GM23338 (cell line): ENCODE results near the gene NIT2. TPM values are rescaled to one million over a fixed set of nuclear protein-coding genes. Genes with fewer than 3 reads are reported as not detected.

Source experiments
- ATAC-seq: fragments of 200-7000 bp; cut with Tn5 transposase; 3 replicates; pipeline ENCODE4 v1.9.1; 2020
- DNase-seq: peaks from one replicate; pipeline ENCODE4 v3.0.0-alpha.2; 2015; ENCODE audit warnings: low spot score
- H2AFZ ChIP-seq: fragments of 200-600 bp; sonication (generic); 2 replicates; pipeline ENCODE4 v1.8.0; 2016; ENCODE audit warnings: antibody characterized with exemption, mild to moderate bottlenecking, moderate library complexity
- H3F3A ChIP-seq: fragments of 200-600 bp; sonication (generic); replicated peaks from 2 replicates; pipeline ENCODE4 v1.8.0; 2017; ENCODE audit warnings: antibody characterized with exemption, mixed run types, low read depth
- H3K27ac ChIP-seq: fragments of 200-600 bp; sonication (generic); 2 replicates; pipeline ENCODE4 v1.6.1; 2016; ENCODE audit warnings: low read depth
- H3K27me3 ChIP-seq: fragments of 200-600 bp; sonication (generic); 2 replicates; pipeline ENCODE4 v1.8.0; 2016; ENCODE audit warnings: mild to moderate bottlenecking, mixed run types, moderate library complexity; ENCODE audit not compliant: insufficient read depth
- H3K36me3 ChIP-seq: fragments of 200-600 bp; sonication (generic); 2 replicates; pipeline ENCODE4 v1.8.0; 2016; ENCODE audit warnings: mild to moderate bottlenecking; ENCODE audit not compliant: insufficient read depth
- H3K4me1 ChIP-seq: fragments of 200-600 bp; sonication (generic); 2 replicates; pipeline ENCODE4 v1.8.0; 2016; ENCODE audit warnings: mild to moderate bottlenecking, moderate library complexity; ENCODE audit not compliant: insufficient read depth
- H3K4me2 ChIP-seq: fragments of 200-600 bp; sonication (generic); 2 replicates; pipeline ENCODE4 v1.7.1; 2017; ENCODE audit warnings: mixed run types
- H3K4me3 ChIP-seq: fragments of 200-600 bp; sonication (generic); 2 replicates; pipeline ENCODE4 v1.6.1; 2016; ENCODE audit warnings: mixed run types
- H3K79me2 ChIP-seq: fragments of 200-600 bp; sonication (generic); replicated peaks from 2 replicates; pipeline ENCODE4 v1.8.0; 2017; ENCODE audit warnings: mild to moderate bottlenecking; ENCODE audit not compliant: insufficient read depth
- H3K9me2 ChIP-seq: fragments of 200-600 bp; sonication (generic); 2 replicates; pipeline ENCODE4 v1.8.0; 2017; ENCODE audit not compliant: insufficient read depth
- H4K20me1 ChIP-seq: fragments of 200-600 bp; sonication (generic); replicated peaks from 2 replicates; pipeline ENCODE4 v1.8.0; 2017; ENCODE audit warnings: mild to moderate bottlenecking; ENCODE audit not compliant: insufficient read depth
- H3K27ac Mint-ChIP-seq: 2 replicates; pipeline ENCODE4 v1.8.0; 2020; ENCODE audit warnings: inconsistent platforms, mild to moderate bottlenecking, moderate library complexity, mixed read lengths
- H3K27me3 Mint-ChIP-seq: 3 replicates; pipeline ENCODE4 v1.8.0; 2022; ENCODE audit warnings: low read depth, mild to moderate bottlenecking, moderate library complexity, mixed read lengths, inconsistent platforms; ENCODE audit not compliant: insufficient read depth, poor library complexity
- H3K36me3 Mint-ChIP-seq: 3 replicates; pipeline ENCODE4 v1.8.0; 2021; ENCODE audit warnings: low read depth, mild to moderate bottlenecking, inconsistent platforms, moderate library complexity, mixed read lengths
- H3K4me1 Mint-ChIP-seq: 3 replicates; pipeline ENCODE4 v1.8.0; 2020; ENCODE audit warnings: mild to moderate bottlenecking, inconsistent platforms, mixed read lengths
- H3K4me3 Mint-ChIP-seq: 3 replicates; pipeline ENCODE4 v1.8.0; 2021; ENCODE audit warnings: moderate library complexity, mild to moderate bottlenecking, inconsistent platforms, mixed read lengths
- H3K9me3 Mint-ChIP-seq: 3 replicates; pipeline ENCODE4 v1.8.0; 2020; ENCODE audit warnings: moderate library complexity, mild to moderate bottlenecking, inconsistent platforms, mixed read lengths
- ETS1 ChIP-seq: IDR thresholded peaks from 2 replicates; pipeline ENCODE4 v1.6.1; 2016; ENCODE audit warnings: antibody characterized with exemption
- EZH2 ChIP-seq: fragments of 200-600 bp; sonication (generic); IDR thresholded peaks from one replicate; pipeline ENCODE4 v1.8.0; 2017; ENCODE audit warnings: antibody characterized with exemption, mild to moderate bottlenecking, low read depth; ENCODE audit not compliant: unreplicated experiment
- JUNB ChIP-seq: IDR thresholded peaks from one replicate; pipeline ENCODE4 v1.6.1; 2016; ENCODE audit warnings: antibody characterized with exemption; ENCODE audit not compliant: unreplicated experiment
- NANOG ChIP-seq: IDR thresholded peaks from 2 replicates; pipeline ENCODE4 v1.6.1; 2016; ENCODE audit warnings: antibody characterized with exemption, borderline replicate concordance
- REST ChIP-seq: IDR thresholded peaks from one replicate; pipeline ENCODE4 v1.6.1; 2018; ENCODE audit warnings: antibody characterized with exemption; ENCODE audit not compliant: unreplicated experiment
- ZNF114 ChIP-seq: fragments of 250-450 bp; sonication (Bioruptor Pico); IDR thresholded peaks from 2 replicates; pipeline ENCODE4 v1.5.0; 2020; ENCODE audit warnings: mild to moderate bottlenecking, moderate library complexity
- polyA plus RNA-seq: library from polyadenylated mRNA; unstranded; fragments of >200 nt; fragmentation: Nextera tagmentation; extraction: Ambion mirVana; gene quantifications from 2 replicates; pipeline ENCODE4 v1.2.1, GENCODE V29; 2016
- total RNA-seq: library from RNA; depleted of rRNA; stranded (reverse); fragments of >200 nt; shearing (Covaris generic); gene quantifications from 2 replicates; pipeline ENCODE4 v1.2.3, GENCODE V29; 2014

Gene NIT2
- total and polyA plus RNA-seq, 2 experiments from 2014 or later: 19.2 to 53.7 TPM

GRCh38 chr3:100297784-100298183 is 36.8 kb upstream of the NIT2 start (continued):
- TF ChIP-seq REST: no peak
- TF ChIP-seq ETS1: no peak
- no peak for TF ChIP-seq JUNB

GRCh38 chr3:100299016-100299415 is 35.5 kb upstream of the NIT2 start:
- ATAC-seq (no peak), DNase-seq (no peak)
- no peak overlapping the region for H3K27ac ChIP-seq
- no peak overlapping the region for H3K4me3 ChIP-seq
- H3K27me3 ChIP-seq: no peaks in the 10 kb centered on the region
- no peaks in the 10 kb centered on the region for H4K20me1 ChIP-seq
- H3K36me3 ChIP-seq: 0 out of 2 replicates have a peak, but pooled peaks cover 10% of the 10 kb centered on the region
- Mint-ChIP-seq H3K4me1 (no peaks in the 10 kb centered on the region), H3K4me3 (no peak overlapping the region), H3K36me3 (peaks cover 13% of the 10 kb centered on the region; the same call in 2 of the 3 replicates), H3K27me3 (peaks cover 2% of the 10 kb centered on the region), H3K27ac (no peak overlapping the region), H3K9me3 (no peaks in the 10 kb centered on the region; the same call in 2 of the 3 replicates)
- TF ChIP-seq ZNF114 (CRISPR knock-in tag): no peak
- no peaks in the 10 kb centered on the region for H3K9me2 ChIP-seq
- no peaks in the 10 kb centered on the region for H3F3A ChIP-seq
- no peaks in the 10 kb centered on the region for H3K4me1 ChIP-seq
- no peaks in the 10 kb centered on the region for H3K79me2 ChIP-seq
- H3K4me2 ChIP-seq: no peak overlapping the region
- H2AFZ ChIP-seq: no peak overlapping the region

GRCh38 chr3:100306695-100307094 is 27.9 kb upstream of the NIT2 start:
- no peak overlapping the region for H3K27ac ChIP-seq
- no peak overlapping the region for H3K4me3 ChIP-seq
- no peak overlapping the region for H3K4me2 ChIP-seq
- TF ChIP-seq NANOG (no peak), EZH2 (no peak), ZNF114 (CRISPR knock-in tag) (no peak)
- DNase-seq (no peak), ATAC-seq (no peak)
- H3K9me3 Mint-ChIP-seq: no peaks in the 10 kb centered on the region
- no peak overlapping the region for H3K4me3 Mint-ChIP-seq
- no peaks in the 10 kb centered on the region for H3K9me2 ChIP-seq
- H3K4me1 Mint-ChIP-seq: peaks cover 2% of the 10 kb centered on the region
- H3K36me3 ChIP-seq: no peaks in the 10 kb centered on the region; the same call in 1 of the 2 replicates
- no peaks in the 10 kb centered on the region for H3K27me3 ChIP-seq
- H3K27me3 Mint-ChIP-seq: no peaks in the 10 kb centered on the region
- no peak overlapping the region for H3K27ac Mint-ChIP-seq
- 0 out of 2 replicates have a peak, but pooled peaks cover 6% of the 10 kb centered on the region for H3K4me1 ChIP-seq
- no peaks in the 10 kb centered on the region for H3K79me2 ChIP-seq
- no peaks in the 10 kb centered on the region for H4K20me1 ChIP-seq
- H2AFZ ChIP-seq: no peak overlapping the region
- H3F3A ChIP-seq: no peaks in the 10 kb centered on the region
- H3K36me3 Mint-ChIP-seq: no peaks in the 10 kb centered on the region; the same call in 2 of the 3 replicates
